Left lobe of liver (tissue), 2 donors: ENCODE data around the gene EPS8L2. TPM values are rescaled to one million over a fixed set of nuclear protein-coding genes. Genes with fewer than 3 reads are reported as not detected.
"Not testable (repeated sequence)": the region's sequence is repeated elsewhere in the genome, so short reads cannot be mapped to it uniquely, and the experiment has no call there.

Experiments
- ATAC-seq: fragments of 200-7000 bp; cut with Tn5 transposase; one replicate; pipeline ENCODE4 v1.9.1; 2020; ENCODE audit warnings: mild to moderate bottlenecking, moderate library complexity
- DNase-seq: peaks from one replicate; pipeline ENCODE4 v3.0.0-alpha.2; 2020; ENCODE audit warnings: low spot score
- total RNA-seq: library from RNA; stranded (reverse); gene quantifications from one replicate; pipeline ENCODE4 v1.2.1, GENCODE V29; 2021
- donor health status: DM: no; HTN: no; CAD: no; lungs with moderate emphysema.
- donor health status: DM: no; HTN: yes; CAD: no.

Gene EPS8L2
- total RNA-seq, 1 donor from 2014 or later, result 190 TPM

GRCh38 chr11:688681-689080 is 17.4 kb upstream of the EPS8L2 start:
- ATAC-seq (no peak), DNase-seq (no peak)

GRCh38 chr11:689625-690024 is 16.4 kb upstream of the EPS8L2 start:
- ATAC-seq, result no peak

GRCh38 chr11:690244-690643 is 15.8 kb upstream of the EPS8L2 start:
- DNase-seq, ATAC-seq: not testable (repeated sequence)

More at GRCh38 chr11:689625-690024, 16.4 kb upstream of the EPS8L2 start:
- DNase-seq, result no peak

DNA sequence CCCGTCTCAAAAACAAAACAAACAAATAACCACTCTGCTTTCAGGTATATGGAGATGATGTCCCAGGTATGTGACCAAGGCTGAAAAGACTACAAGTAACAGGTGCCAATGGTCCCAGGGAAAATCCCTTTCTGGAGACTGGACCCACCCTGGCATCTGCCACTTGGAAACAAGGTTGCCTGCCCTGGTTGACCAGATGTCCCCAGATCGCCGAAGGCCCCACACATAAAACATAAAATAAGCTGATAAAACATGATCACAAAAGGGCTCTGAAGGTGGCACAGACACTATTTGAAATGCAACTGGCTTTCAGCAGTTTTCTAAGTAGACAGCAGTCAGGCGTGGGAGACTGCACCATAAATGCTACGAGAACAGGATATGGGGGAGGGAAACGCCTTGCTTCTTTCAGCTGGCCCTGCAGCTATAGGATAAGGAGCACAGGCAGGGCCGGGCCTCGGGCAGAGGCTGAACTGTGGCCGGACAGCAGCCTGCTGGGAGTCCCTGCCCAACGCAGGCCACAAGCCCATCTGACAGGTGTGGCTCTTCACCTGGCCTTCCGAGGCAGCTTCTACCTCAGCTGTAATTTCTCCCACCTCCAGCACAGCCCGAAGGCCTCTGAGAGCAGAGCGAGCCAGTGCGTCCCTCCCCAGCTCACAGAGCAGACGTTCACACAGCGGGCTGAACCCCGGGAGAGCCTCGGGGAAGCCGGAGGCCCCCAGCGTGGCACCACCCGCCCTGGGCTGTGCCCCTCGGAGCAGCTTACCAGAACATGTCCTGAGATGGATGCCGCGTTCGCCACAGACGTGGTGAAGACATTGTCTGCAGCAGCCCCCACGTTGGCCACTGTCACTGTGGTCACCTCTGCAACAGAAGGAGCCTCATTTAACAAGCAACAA is 15.0 kb upstream of the EPS8L2 start:
- no peak for DNase-seq
- no peak for ATAC-seq

- ATAC-seq (no peak), DNase-seq (no peak)
These were observed 14.1 kb upstream of the EPS8L2 start for GRCh38 chr11:691710-692590.

GRCh38 chr11:692824-693414 is 13.1 kb upstream of the EPS8L2 start:
- DNase-seq, result no peak

DNA sequence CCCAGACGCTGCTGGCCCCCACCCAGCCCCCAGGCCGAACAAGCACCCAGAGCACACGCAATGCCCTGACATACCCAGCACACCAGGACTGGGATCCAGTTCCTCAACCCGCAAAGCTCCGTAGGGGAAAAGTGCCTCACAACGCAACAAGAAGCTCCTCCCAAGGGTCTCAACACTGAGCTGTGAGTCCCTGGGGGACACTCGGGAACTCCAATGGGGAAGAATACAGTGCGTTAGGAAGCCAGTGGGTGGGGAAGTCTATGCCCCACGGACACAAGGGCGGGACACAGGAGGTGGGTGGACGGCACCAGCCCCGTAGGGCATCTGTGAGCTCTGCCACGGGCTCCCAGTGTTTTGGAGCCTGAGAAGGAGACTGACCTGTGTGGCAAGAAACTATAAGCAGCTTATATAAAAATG is 12.6 kb upstream of the EPS8L2 start:
- DNase-seq (no peak), ATAC-seq (no peak)

More at GRCh38 chr11:692824-693414, 13.1 kb upstream of the EPS8L2 start:
- no peak for ATAC-seq

GRCh38 chr11:693887-694562 is 12.0 kb upstream of the EPS8L2 start:
- ATAC-seq, result no peak
- DNase-seq, result no peak

DNA sequence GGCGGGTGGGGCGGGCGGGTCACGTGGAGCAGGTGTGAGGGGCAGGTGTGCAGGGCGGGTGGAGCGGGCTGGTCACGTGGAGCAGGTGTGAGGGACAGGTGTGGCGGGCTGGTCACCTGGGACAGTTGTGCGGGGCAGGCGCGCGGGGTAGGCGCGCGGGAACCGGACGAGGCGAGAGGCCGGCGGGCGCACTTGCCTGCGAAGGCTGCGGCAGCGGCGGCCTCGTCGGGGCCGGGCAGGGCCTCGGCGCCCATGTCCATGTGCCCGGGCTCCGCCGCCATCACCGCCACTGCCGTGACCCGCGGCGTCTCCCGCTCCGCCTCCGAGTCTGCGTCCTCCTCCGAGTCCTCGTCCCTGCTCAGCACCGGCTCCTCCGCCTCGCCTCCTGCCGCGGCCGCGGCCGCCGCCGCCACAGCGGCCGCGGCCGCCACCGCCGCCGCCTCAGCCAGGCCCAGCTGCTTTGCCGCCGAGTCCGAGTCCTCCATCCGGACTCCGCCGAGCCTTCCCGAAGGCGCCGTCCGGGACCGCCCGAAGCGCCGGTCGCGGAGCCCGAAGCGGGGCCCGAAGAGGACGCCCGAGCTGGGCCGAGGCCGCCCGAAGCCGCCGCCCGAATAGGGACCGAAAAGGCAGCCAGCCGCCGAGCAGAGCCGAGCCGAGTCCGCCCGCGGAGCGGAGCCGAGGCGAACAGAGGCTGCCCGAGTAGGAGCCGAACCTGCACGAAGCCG is 11.3 kb upstream of the EPS8L2 start, which contains the start of gene DEAF1:
Gene DEAF1, minus strand, starts transcription at position 660 of the 725 bp plus-strand sequence. Its CDS starts 175 bp downstream, at position 485.
- ATAC-seq, result peak; percentile 80

DNA sequence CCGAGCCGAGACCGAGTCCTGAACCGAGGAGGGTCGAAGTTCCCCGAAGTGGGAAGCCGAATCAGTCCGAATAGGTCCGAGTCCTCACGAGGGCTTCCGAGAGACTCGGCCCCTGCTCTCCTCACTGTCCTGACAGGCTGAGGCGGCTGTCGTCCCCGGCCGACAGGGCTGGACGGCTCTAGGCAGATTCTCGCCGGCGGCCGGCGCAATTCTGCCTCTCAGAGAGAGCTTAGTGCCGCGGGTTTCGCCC is 10.8 kb upstream of the EPS8L2 start:
- DNase-seq, result no peak
- ATAC-seq, result no peak

More for the DNA sequence above, 11.3 kb upstream of the EPS8L2 start, which contains the start of gene DEAF1:
- DNase-seq, result peak; percentile 97

DNA sequence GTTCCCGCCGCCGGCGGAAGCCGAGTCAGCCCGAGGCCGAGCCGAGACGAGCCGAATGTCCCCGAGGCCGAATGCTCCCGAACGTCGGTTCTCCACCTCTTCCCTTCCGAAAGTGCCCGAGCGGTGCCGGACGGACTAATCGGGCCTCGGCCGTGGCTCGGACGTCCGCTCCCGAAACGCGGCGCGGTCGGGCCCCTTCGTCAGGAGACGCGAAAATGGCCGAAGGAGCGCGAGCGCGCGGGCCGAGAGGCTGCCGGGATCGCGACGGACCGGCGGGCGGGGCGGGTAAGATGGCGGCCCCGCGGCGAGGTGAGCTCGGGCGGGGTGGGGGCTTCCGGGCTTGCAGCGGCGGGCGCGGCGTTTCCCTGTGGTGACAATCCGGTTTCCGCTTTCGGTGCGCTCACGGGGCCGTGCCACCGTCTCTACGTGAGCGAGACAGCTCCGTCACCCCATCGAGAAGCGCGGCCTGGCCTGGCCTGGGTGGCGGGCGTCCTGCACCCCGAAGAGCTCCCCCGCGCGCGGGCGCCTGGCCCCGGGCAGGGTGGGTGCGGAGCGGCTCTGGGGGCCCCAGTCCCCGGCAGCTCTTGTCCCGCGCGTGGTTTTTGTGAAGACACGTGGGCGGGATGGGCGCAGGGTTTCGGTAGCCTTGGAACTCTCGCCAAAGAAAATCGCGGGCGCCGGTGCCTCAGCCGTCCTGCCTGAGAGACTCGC is 10.3 kb upstream of the EPS8L2 start, which contains the start of gene TMEM80:
Gene TMEM80, plus strand, starts transcription at position 279 of the 711 bp plus-strand sequence. Its CDS starts 12 bp downstream, at position 291.
- peak; percentile 99 for DNase-seq
- ATAC-seq, result peak; percentile 83

GRCh38 chr11:696955-697491 is 9.0 kb upstream of the EPS8L2 start:
- no peak for ATAC-seq
- DNase-seq, result no peak

DNA sequence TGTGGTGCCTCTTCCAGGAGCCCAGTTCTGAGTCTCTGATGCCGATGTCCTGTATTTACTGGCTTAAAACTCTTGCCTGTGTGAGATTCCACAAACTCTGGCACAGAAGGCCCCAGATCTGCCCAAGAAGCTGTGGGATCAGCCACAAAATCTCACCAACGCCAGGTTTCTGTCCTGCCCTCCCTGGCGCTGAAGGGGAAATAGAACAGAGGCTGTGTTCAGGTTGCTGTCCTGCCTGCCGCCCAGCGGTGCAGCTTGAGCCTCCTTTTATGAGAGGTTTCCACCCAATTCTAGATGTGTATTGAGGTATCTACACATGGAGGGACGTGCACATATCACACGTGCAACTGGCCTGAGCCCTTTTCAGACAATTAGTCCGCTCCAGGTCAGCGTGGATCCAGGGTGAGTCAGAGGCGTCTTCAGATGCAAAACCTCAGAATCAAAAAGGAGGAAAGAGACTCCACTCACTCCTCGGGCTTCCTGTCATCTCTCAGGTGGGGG is 8.2 kb upstream of the EPS8L2 start:
- DNase-seq, result no peak

DNA sequence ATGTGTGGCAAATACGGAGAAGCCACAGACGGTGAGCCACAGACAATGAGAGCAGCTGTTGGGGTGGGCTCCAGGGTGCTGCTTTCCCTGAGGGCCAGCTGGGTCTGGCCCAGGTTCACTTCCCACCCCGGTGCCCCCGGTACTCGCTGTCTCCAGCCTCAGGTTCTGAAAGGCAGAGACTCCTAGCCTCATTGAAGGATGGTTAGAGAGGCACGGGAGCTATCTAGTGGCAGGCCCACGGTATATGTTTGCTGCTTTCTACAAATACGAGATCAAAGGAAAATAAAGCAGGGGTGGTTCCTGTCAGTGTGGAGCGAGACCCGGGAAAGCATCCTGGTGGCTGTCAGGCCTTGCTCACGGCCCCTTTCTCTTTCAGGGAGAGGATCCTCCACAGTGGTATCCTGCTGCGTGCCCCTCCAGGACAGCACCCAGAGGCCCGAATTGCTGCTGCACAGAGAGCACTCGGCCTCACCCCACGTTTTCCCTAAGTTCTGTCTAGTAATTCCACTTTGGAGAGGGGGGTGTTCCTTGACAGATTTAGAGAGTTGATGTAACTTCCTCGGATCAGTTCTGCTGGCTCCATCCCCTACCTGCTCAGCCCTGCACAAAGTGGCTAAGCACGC is 7.4 kb upstream of the EPS8L2 start:
- ATAC-seq (no peak), DNase-seq (no peak)

More for the DNA sequence above, 8.2 kb upstream of the EPS8L2 start:
- ATAC-seq, result no peak

GRCh38 chr11:699116-699508 is 6.9 kb upstream of the EPS8L2 start:
- ATAC-seq (no peak), DNase-seq (no peak)

- ATAC-seq (no peak), DNase-seq (no peak)
These were observed 6.3 kb upstream of the EPS8L2 start for GRCh38 chr11:699753-700152.

DNA sequence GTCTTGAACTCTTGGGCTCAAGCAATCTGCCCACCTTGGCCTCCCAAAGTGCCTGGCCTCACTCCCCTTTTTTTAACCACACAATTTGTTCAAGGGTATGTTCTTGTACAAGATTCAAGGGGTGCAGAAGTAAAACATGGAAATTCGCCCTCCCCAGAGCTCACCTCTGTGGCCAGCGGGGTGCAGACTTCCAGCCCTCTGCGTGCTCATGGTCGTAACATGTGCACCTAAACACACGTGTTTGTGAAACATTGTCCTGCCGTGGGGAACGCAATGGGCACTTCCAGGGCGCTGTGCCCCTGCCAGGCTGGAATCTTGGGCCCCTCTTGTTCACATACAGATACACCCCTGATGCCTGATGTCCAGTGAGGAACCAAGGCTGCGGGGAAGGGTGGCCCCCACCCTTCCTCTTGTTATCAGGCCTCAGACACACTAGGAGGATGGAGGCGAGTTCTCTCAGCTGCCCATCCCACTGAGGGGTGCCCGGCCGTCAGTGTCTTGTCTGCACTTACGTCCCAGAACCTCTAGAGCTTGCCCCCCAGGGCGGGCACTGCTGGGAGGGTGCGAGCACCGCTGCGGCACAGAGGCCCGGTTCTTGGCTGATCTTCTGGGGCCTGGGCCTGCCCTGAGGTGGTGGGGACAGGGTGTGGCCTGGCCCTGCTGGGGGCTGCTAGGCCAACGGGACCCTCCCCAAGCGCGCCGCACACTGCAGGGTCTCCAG is 4.1 kb upstream of the EPS8L2 start:
- ATAC-seq (no peak), DNase-seq (no peak)
